IMR-90 (cell line): ENCODE results near the gene SAMM50.

Experiments
- RAD21 ChIP-seq: IDR thresholded peaks from 2 replicates; pipeline ENCODE4 v1.6.1; 2012; ENCODE audit warnings: low read length, improper control_type of control experiment
- TF ChIP-seq, protein P1 (sequence below): conservative IDR thresholded peaks from 2 replicates; pipeline ENCODE4 v1.5.1; 2012; ENCODE audit warnings: mild to moderate bottlenecking, low read depth, low read length, improper control_type of control experiment

DNA sequence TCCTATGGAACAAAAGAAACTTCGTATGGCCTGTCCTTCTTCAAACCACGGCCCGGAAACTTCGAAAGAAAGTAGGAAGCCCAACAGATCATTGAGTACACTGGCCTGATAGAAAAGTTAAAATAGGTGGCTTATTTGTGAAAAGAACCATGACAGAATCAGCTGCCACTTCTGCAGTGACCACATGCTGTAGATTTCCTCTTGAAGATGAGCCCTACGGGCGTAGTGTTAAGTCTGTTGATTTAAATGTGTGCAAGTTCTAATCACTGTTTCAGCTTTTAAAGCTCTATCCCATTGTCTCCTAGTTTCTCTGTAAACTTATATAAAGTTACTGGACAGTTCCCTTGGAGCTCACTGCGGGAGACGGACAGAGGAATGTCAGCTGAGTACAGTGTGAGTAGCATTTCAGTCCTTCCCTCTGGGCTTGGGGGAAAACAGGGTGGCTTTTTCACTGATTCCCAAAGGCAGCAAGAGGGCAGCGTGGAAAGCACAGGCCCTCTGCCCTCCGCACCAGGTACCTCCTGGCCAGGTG lies 17.8 kb downstream of the SAMM50 start:
- TF ChIP-seq, protein P1, sequence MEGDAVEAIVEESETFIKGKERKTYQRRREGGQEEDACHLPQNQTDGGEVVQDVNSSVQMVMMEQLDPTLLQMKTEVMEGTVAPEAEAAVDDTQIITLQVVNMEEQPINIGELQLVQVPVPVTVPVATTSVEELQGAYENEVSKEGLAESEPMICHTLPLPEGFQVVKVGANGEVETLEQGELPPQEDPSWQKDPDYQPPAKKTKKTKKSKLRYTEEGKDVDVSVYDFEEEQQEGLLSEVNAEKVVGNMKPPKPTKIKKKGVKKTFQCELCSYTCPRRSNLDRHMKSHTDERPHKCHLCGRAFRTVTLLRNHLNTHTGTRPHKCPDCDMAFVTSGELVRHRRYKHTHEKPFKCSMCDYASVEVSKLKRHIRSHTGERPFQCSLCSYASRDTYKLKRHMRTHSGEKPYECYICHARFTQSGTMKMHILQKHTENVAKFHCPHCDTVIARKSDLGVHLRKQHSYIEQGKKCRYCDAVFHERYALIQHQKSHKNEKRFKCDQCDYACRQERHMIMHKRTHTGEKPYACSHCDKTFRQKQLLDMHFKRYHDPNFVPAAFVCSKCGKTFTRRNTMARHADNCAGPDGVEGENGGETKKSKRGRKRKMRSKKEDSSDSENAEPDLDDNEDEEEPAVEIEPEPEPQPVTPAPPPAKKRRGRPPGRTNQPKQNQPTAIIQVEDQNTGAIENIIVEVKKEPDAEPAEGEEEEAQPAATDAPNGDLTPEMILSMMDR: no peak
- no peak for TF ChIP-seq RAD21
